Fibroblast of the aortic adventitia (primary cell): ENCODE results near the gene CCT3. TPM values are rescaled to one million over a fixed set of nuclear protein-coding genes. Genes with fewer than 3 reads are reported as not detected.

Experiments used
- DNase-seq: peaks from one replicate; pipeline ENCODE4 v3.0.0-alpha.2; 2010; ENCODE audit warnings: low read depth
- H3K4me3 ChIP-seq: 2 replicates; pipeline ENCODE4 v1.5.1; 2011; ENCODE audit warnings: low read depth, mild to moderate bottlenecking, control low read depth, low read length, moderate library complexity
- total RNA-seq: library from RNA; depleted of rRNA; stranded (reverse); fragments of >200 nt; gene quantifications from 2 replicates; pipeline ENCODE4 v1.2.3, GENCODE V29; 2012; ENCODE audit warnings: low replicate concordance
- TF ChIP-seq, protein P1 (sequence below): IDR thresholded peaks from 2 replicates; pipeline ENCODE4 v1.5.1; 2011; ENCODE audit warnings: mild to moderate bottlenecking, low read length, control low read depth, inconsistent platforms; ENCODE audit not compliant: insufficient read depth

The CCT3 gene
- total RNA-seq, 1 donor = 284 TPM

GRCh38 chr1:156286061-156286460 is 52.0 kb downstream of the CCT3 start:
- DNase-seq = no peak
- H3K4me3 ChIP-seq = no peak overlapping the region
- TF ChIP-seq, protein P1, sequence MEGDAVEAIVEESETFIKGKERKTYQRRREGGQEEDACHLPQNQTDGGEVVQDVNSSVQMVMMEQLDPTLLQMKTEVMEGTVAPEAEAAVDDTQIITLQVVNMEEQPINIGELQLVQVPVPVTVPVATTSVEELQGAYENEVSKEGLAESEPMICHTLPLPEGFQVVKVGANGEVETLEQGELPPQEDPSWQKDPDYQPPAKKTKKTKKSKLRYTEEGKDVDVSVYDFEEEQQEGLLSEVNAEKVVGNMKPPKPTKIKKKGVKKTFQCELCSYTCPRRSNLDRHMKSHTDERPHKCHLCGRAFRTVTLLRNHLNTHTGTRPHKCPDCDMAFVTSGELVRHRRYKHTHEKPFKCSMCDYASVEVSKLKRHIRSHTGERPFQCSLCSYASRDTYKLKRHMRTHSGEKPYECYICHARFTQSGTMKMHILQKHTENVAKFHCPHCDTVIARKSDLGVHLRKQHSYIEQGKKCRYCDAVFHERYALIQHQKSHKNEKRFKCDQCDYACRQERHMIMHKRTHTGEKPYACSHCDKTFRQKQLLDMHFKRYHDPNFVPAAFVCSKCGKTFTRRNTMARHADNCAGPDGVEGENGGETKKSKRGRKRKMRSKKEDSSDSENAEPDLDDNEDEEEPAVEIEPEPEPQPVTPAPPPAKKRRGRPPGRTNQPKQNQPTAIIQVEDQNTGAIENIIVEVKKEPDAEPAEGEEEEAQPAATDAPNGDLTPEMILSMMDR = no peak

GRCh38 chr1:156285437-156285836 is 52.7 kb downstream of the CCT3 start:
- no peak for DNase-seq
- no peak overlapping the region for H3K4me3 ChIP-seq
- TF ChIP-seq, protein P1 = no peak

DNA sequence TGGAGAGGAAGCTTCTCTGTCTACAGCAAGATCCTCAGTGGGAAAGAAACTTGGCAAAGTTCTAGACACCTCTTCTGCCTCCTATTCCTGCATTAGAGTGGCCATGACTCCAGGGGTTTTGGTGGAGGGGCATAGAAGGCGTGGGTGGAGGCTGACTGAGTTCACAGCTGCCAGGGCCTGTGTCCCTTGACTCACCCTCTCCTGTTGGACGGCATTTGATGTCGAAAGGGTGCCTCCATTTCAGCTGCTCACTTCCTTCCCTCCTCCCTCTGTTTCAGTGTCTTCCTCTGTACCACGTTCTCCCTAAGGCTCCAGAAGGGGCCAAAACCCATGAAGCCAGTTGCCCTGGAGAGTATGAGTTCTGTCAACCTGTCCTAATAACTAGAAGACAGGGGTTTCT is 53.3 kb downstream of the CCT3 start:
- TF ChIP-seq, protein P1 = no peak
- H3K4me3 ChIP-seq = no peak overlapping the region
- DNase-seq = no peak

- no peak for DNase-seq
- H3K4me3 ChIP-seq = peak within 1 kb of the TSS; percentile 97
- TF ChIP-seq, protein P1 = no peak
These were observed 54.0 kb downstream of the CCT3 start, which contains the start of gene TMEM79 for GRCh38 chr1:156284112-156284511. Gene TMEM79, plus strand, starts transcription at chr1:156284325. Its CDS starts 902 bp downstream, at chr1:156285227.

- TF ChIP-seq, protein P1 = no peak
- peak overlapping the region; percentile 97 for H3K4me3 ChIP-seq
- no peak for DNase-seq
These were observed 54.6 kb downstream of the CCT3 start for GRCh38 chr1:156283521-156283920.

GRCh38 chr1:156282479-156283222 is 55.4 kb downstream of the CCT3 start, which contains the start of gene SMG5:
Gene SMG5, minus strand, starts transcription at chr1:156282825. Its CDS starts 145 bp downstream, at chr1:156282680.
- H3K4me3 ChIP-seq = peak within 1 kb of the TSS; percentile 97
- TF ChIP-seq, protein P1 = no peak
- peak; percentile 99 for DNase-seq
